ENCODE results near the gene NKX1-1. TPM values are rescaled to one million over a fixed set of nuclear protein-coding genes. Genes with fewer than 3 reads are reported as not detected.

Gene NKX1-1
- total RNA-seq, 1 donor from 2014 or later = not detected

DNA sequence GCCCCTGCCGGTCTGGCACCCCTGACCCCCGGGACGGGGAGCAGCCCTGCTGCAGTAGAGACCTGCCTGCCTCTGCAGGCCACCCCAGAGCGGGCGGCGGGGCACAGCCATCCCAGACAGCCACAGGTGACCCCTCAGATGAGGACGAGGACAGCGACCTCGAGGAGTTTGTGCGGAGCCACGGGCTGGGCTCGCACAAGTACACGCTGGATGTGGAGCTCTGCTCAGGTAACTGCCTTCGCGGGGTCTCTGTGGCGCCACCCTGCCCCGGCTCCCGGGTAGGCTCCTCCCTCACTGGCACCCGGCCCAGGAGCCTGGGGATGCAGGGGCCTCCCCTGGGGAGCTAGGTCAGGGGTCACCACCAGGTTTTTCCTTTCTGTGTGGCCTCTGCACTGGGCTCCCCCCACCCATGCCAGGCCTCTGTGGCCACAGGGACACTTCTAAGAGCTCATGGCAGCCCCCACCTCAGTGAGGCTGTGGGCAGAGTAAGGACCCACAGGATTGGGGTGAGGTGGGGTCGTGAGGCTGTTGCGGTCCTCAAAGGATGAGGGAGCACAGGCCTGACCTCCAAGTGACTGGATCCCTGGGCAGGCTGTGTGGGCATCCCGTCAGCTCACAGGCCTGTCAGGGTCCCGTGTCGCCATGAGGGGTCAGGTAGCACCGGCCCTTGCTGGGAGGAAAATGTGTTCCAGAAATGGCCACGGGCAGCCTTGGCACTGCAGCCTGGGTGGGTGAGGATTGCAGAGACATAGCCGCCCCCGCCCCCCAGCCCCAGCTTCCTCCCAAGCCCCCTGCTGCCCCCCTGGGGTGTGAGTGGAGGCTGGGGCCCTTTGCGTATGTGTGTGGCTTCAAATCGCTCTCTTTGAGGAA lies 52.8 kb downstream of the NKX1-1 start:
- no peak for DNase-seq (ENCODE audit: low read depth)
- no peak for TF ChIP-seq CTCF (conservative IDR thresholded peaks at IDR 0.05; ENCODE audit: low read depth, low read length)

More for the DNA sequence above, 52.8 kb downstream of the NKX1-1 start:
- no peak overlapping the region for H3K4me3 ChIP-seq (ENCODE audit: low read depth, low read length)

Other genes with a start within 250 kb of the NKX1-1 start
- gene SPON2, start 233.9 kb downstream of the NKX1-1 start, total RNA-seq = 1.4 and 18.1 TPM in 2 replicates
- gene CTBP1, start 157.3 kb downstream of the NKX1-1 start, total RNA-seq = 272 and 334 TPM in 2 replicates
- gene MAEA, start 116.6 kb downstream of the NKX1-1 start, total RNA-seq = 72.3 and 114 TPM in 2 replicates
- 3.5 and 4.0 TPM in 2 replicates for gene UVSSA, start 59.2 kb downstream of the NKX1-1 start, total RNA-seq

Measured in epithelial cell of proximal tubule (primary cell).